Astrocyte of the spinal cord (primary cell): ENCODE results near the gene PAGE4.

ENCODE experiments used
- DNase-seq: peaks from one replicate; pipeline ENCODE4 v3.0.0; 2011; ENCODE audit warnings: low read depth, low spot score
- H3K4me3 ChIP-seq: 2 replicates; pipeline ENCODE4 v1.5.1; 2011; ENCODE audit warnings: low read depth, mild to moderate bottlenecking, low read length, moderate library complexity
- in situ Hi-C: cut with HindIII; loops from 2 replicates; pipeline ENCODE4 v1.10.0; 2017; ENCODE audit warnings: low sequenced_read_pairs
- TF ChIP-seq, protein P1 (sequence below): IDR thresholded peaks from 2 replicates; pipeline ENCODE4 v1.5.1; 2012; ENCODE audit warnings: low read depth, mild to moderate bottlenecking, low read length, inconsistent platforms

Gene PAGE4

GRCh38 chrX:49812177-49812576 is 16.9 kb upstream of the PAGE4 start:
- in situ Hi-C loops: no loop called here
- DNase-seq: no peak
- TF ChIP-seq, protein P1, sequence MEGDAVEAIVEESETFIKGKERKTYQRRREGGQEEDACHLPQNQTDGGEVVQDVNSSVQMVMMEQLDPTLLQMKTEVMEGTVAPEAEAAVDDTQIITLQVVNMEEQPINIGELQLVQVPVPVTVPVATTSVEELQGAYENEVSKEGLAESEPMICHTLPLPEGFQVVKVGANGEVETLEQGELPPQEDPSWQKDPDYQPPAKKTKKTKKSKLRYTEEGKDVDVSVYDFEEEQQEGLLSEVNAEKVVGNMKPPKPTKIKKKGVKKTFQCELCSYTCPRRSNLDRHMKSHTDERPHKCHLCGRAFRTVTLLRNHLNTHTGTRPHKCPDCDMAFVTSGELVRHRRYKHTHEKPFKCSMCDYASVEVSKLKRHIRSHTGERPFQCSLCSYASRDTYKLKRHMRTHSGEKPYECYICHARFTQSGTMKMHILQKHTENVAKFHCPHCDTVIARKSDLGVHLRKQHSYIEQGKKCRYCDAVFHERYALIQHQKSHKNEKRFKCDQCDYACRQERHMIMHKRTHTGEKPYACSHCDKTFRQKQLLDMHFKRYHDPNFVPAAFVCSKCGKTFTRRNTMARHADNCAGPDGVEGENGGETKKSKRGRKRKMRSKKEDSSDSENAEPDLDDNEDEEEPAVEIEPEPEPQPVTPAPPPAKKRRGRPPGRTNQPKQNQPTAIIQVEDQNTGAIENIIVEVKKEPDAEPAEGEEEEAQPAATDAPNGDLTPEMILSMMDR: no peak
- H3K4me3 ChIP-seq: no peak overlapping the region

DNA sequence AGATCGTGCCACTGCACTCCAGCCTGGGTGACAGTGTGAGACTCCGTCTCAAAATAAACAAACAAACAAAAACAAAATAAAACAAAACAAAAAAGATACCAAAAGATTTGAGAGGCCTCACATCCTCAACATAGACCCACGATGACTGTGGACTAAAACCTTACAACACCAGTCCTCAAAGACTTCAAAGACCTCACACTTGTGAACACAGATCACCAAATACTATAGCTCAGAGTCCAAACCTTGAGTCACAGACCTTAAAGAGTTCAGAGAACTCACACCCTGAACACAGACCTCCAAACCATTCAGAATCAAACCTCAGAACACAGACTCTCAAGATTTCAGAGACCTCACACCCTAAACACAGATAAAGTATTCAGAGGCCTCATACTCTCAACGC is 12.7 kb upstream of the PAGE4 start:
- TF ChIP-seq, protein P1: no peak
- in situ Hi-C loops: no loop called here
- DNase-seq: no peak
- H3K4me3 ChIP-seq: no peak overlapping the region

GRCh38 chrX:49838374-49838773 is 9.3 kb downstream of the PAGE4 start:
- peak; percentile 16 for DNase-seq
- TF ChIP-seq, protein P1: peak; percentile 55
- in situ Hi-C loops: no loop called here
- H3K4me3 ChIP-seq: no peak overlapping the region

DNA sequence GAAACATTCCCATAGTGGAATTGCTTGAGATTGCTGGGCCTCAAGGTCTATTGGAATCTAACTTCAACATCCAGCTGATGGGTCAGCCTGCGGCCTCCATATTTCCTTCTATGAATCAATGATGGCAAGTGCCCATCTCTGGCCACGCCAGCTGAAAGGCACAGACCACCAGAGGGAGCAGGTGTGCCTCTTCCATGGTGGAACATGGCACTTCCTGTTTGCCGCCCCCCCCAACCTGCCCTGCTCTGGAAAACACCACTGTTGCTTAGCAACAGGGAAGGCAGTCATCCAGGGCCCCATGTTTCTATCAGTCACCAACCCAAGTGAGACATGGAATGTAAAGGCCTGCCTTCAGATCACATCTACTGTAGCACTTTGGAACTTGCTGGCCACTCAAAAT is 11.6 kb downstream of the PAGE4 start:
- TF ChIP-seq, protein P1: peak; percentile 43
- H3K4me3 ChIP-seq: no peak overlapping the region
- DNase-seq: peak; percentile 24
- in situ Hi-C loops: no loop called here

GRCh38 chrX:49842621-49843020 is 13.5 kb downstream of the PAGE4 start:
- in situ Hi-C loops: no loop called here
- no peak for DNase-seq
- no peak overlapping the region for H3K4me3 ChIP-seq
- TF ChIP-seq, protein P1: no peak

DNA sequence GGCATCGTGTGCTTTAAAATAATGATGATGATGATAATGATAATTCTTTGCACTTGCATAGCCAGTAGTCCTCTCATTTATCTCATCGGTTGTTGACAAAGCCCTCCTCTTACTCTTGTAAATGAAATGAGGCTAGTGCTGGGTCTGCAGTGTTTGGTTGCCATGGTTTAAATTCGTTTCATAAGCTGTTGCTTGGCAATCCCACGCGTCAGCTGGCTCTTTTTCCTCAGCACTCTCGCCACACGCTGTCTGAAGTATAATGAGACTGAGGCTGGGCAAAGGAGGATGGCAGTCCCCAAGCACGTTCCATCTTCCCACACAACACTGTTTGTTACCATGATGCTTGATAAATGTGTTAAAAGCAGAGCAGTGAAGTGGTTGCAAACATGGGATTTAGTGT is 15.5 kb downstream of the PAGE4 start:
- TF ChIP-seq, protein P1: no peak
- no peak overlapping the region for H3K4me3 ChIP-seq
- no peak for DNase-seq
- in situ Hi-C loops: no loop called here
